ENCODE data around the gene ACVRL1. TPM values are rescaled to one million over a fixed set of nuclear protein-coding genes. Genes with fewer than 3 reads are reported as not detected.

The ACVRL1 gene
- total RNA-seq, 1 experiment from 2014 or later = 0.36 TPM

- no TSS peak for BruUV-seq (replicated peaks)
- in situ Hi-C loops (cut with HindIII; ENCODE audit: low pct_unique_long_range_greater_than_20kb, low sequenced_read_pairs) = no loop called here
- Histone ChIP-seq H3K9me3 (ENCODE audit: control insufficient read depth, insufficient read depth, low read depth, low read length) (no peaks in the 10 kb centered on the region), H3K27ac (ENCODE audit: low read length) (no peak overlapping the region), H3K4me1 (ENCODE audit: control insufficient read depth, insufficient read depth, low read length) (no peaks in the 10 kb centered on the region), H3K27me3 (ENCODE audit: control insufficient read depth, insufficient read depth, low read length) (no peaks in the 10 kb centered on the region), H3K36me3 (ENCODE audit: control insufficient read depth, insufficient read depth, low read length) (no peaks in the 10 kb centered on the region), H3K4me3 (ENCODE audit: low read depth in 2 of 2, low read length in 2 of 2) (no peak overlapping the region)
- no peak for DNase-seq (ENCODE audit: low read depth, low spot score)
- ChIA-PET POLR2A (no interaction called here), CTCF (no interaction called here)
- intact Hi-C loops (cut with micrococcal nuclease; ENCODE audit: unreplicated experiment) = no loop called here
- no peak for ATAC-seq
- TF ChIP-seq, protein P1, sequence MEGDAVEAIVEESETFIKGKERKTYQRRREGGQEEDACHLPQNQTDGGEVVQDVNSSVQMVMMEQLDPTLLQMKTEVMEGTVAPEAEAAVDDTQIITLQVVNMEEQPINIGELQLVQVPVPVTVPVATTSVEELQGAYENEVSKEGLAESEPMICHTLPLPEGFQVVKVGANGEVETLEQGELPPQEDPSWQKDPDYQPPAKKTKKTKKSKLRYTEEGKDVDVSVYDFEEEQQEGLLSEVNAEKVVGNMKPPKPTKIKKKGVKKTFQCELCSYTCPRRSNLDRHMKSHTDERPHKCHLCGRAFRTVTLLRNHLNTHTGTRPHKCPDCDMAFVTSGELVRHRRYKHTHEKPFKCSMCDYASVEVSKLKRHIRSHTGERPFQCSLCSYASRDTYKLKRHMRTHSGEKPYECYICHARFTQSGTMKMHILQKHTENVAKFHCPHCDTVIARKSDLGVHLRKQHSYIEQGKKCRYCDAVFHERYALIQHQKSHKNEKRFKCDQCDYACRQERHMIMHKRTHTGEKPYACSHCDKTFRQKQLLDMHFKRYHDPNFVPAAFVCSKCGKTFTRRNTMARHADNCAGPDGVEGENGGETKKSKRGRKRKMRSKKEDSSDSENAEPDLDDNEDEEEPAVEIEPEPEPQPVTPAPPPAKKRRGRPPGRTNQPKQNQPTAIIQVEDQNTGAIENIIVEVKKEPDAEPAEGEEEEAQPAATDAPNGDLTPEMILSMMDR (IDR thresholded peaks at IDR 0.05) = no peak
- no peak for TF ChIP-seq TCF7L2 (IDR thresholded peaks at IDR 0.05; ENCODE audit: low read depth, low read length)
Observed at GRCh38 chr12:51911307-51911706, 4.0 kb downstream of the ACVRL1 start.

DNA sequence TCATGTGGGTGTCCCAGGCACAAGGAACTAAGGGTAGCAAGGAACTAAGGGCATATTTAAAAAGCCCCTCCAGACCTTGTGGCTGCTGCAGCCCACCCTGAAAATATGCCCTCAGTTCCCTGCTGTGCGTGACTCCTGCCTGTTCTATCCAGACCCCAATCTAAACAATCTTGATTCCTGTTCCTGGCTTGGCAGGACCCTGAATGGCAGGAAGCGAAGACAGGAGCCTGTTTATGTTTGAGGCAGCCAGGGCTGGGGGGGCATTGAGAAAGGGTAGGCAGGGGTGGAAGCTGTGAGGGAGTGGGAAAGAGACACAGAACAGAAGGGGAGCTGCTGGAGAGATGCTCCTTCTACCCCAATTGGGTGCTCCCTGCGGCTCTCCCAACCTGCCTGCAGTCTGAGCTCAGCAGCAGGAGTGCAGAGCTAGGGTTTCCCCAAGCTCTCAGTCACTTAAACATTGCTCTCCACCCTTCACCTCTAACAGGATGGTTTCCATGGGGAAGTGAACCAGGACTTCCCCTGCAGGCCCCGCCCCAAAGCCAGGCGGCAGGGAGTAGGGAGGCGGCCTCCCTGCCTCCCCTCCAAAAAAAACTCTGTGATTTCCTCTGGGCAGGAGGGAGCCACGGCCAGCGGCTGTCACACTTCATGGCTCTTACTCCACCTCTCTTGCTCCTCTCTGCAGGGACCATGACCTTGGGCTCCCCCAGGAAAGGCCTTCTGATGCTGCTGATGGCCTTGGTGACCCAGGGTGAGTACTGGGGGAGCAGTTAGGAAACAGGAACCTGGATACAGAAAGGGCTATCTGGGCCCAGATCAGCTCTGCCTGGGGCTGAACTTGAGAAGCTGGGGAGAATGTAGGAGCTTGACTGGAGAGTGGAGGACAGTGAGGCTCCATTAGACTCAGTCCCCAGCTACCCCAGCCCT lies 4.7 kb downstream of the ACVRL1 start:
- intact Hi-C loops (cut with micrococcal nuclease; ENCODE audit: unreplicated experiment) = no loop called here
- Histone ChIP-seq H3K4me1 (ENCODE audit: control insufficient read depth, insufficient read depth, low read length) (no peaks in the 10 kb centered on the region), H3K27me3 (ENCODE audit: control insufficient read depth, insufficient read depth, low read length) (no peaks in the 10 kb centered on the region), H3K4me3 (ENCODE audit: low read depth in 2 of 2, low read length in 2 of 2) (no peak overlapping the region), H3K9me3 (ENCODE audit: control insufficient read depth, insufficient read depth, low read depth, low read length) (no peaks in the 10 kb centered on the region), H3K36me3 (ENCODE audit: control insufficient read depth, insufficient read depth, low read length) (no peaks in the 10 kb centered on the region), H3K27ac (ENCODE audit: low read length) (no peak overlapping the region)
- DNase-seq (ENCODE audit: low read depth, low spot score) (no peak), ATAC-seq (no peak)
- no TSS peak for BruUV-seq (replicated peaks)
- in situ Hi-C loops (cut with HindIII; ENCODE audit: low pct_unique_long_range_greater_than_20kb, low sequenced_read_pairs) = no loop called here
- CTCF ChIA-PET = interaction anchor here (0.9 kb wide), 1 partner anchor 24 kb away, joined by 4 read pairs; the partner anchor contains the start of gene ANKRD33
- POLR2A ChIA-PET = no interaction called here
- TF ChIP-seq, protein P1 (IDR thresholded peaks at IDR 0.05) = no peak
- TF ChIP-seq, protein P2, sequence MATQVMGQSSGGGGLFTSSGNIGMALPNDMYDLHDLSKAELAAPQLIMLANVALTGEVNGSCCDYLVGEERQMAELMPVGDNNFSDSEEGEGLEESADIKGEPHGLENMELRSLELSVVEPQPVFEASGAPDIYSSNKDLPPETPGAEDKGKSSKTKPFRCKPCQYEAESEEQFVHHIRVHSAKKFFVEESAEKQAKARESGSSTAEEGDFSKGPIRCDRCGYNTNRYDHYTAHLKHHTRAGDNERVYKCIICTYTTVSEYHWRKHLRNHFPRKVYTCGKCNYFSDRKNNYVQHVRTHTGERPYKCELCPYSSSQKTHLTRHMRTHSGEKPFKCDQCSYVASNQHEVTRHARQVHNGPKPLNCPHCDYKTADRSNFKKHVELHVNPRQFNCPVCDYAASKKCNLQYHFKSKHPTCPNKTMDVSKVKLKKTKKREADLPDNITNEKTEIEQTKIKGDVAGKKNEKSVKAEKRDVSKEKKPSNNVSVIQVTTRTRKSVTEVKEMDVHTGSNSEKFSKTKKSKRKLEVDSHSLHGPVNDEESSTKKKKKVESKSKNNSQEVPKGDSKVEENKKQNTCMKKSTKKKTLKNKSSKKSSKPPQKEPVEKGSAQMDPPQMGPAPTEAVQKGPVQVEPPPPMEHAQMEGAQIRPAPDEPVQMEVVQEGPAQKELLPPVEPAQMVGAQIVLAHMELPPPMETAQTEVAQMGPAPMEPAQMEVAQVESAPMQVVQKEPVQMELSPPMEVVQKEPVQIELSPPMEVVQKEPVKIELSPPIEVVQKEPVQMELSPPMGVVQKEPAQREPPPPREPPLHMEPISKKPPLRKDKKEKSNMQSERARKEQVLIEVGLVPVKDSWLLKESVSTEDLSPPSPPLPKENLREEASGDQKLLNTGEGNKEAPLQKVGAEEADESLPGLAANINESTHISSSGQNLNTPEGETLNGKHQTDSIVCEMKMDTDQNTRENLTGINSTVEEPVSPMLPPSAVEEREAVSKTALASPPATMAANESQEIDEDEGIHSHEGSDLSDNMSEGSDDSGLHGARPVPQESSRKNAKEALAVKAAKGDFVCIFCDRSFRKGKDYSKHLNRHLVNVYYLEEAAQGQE (IDR thresholded peaks at IDR 0.05; ENCODE audit: insufficient read depth in 1 of 2, low read depth in 2 of 2, low read length in 1 of 2) = no peak
- TF ChIP-seq TCF7L2 (IDR thresholded peaks at IDR 0.05; ENCODE audit: low read depth, low read length) (no peak), POLR2AphosphoS5 (IDR thresholded peaks at IDR 0.05; ENCODE audit: low read depth, low read length) (no peak), SIN3A (IDR thresholded peaks at IDR 0.05; ENCODE audit: borderline replicate concordance, insufficient read depth, low read depth, low read length) (no peak)

Data from Panc1 (cell line).